ENCODE data around the gene VTI1A.

- TF ChIP-seq CTCF (IDR thresholded peaks at IDR 0.05), result no peak
- no peak for TF ChIP-seq POLR2A (IDR thresholded peaks at IDR 0.05)
Measured at GRCh38 chr10:112448888-112449287, 1.9 kb downstream of the VTI1A start.
